D721Med (cell line): ENCODE measurements around the gene ZNF507.

Experiments
- DNase-seq: peaks from one replicate; pipeline ENCODE4 v3.0.0; 2011; ENCODE audit warnings: low spot score; ENCODE audit not compliant: insufficient read length
- FAIRE-seq: peaks from 2 replicates; lab custom pipeline; 2011; peaks lifted over from hg19 to GRCh38; lab: Jason Lieb, UNC
- CTCF ChIP-seq: IDR thresholded peaks from 2 replicates; pipeline ENCODE4 v1.5.1; 2012; ENCODE audit warnings: mild to moderate bottlenecking, control low read depth; ENCODE audit not compliant: insufficient read depth; ENCODE audit errors: missing control alignments

ZNF507 gene

GRCh38 chr19:32407004-32407992, 61.9 kb downstream of the ZNF507 start:
- no peak for FAIRE-seq
- no peak for TF ChIP-seq CTCF
- DNase-seq: no peak

DNA sequence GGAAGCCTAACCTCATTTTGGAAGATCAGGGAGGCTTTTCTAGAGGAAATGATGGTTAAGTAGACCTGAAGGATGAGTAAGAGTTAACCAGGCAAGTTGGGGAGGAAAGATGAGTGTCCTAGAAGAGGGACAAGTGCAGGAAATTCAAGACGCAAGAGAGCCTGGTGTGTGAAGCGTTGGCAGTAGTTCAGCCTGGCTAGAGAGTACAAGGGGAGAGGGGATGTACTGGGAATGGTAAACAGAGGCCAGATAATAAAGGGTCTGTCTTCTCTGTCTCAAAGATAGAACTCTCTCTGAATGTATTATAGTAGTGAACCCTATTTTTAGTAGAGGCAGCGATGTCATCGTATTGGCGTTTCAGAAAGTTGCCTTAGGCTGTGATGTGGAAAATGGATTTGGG, 69.8 kb downstream of the ZNF507 start:
- no peak for DNase-seq
- no peak for FAIRE-seq
- TF ChIP-seq CTCF: no peak

DNA sequence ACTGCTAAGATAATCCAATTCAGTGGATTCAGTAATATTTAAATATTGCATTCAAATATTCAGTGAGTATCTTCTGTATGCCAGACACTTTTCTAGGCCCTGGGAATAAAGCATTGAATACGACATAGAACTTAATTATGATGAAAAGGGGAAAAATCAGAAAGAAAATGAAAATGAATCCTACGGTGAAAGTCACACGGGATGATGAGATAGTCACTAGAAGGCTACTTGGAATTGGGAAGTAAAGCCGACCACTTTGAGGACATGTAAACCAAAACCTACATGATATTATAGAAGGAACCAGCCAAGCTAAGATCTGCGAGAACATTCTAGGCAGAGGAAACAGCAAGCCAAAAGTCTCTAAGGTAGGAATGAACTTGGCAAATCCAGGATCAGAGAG, 70.3 kb downstream of the ZNF507 start:
- DNase-seq: no peak
- TF ChIP-seq CTCF: no peak
- no peak for FAIRE-seq

GRCh38 chr19:32416749-32417456, 71.5 kb downstream of the ZNF507 start:
- no peak for TF ChIP-seq CTCF
- no peak for DNase-seq
- FAIRE-seq: no peak

GRCh38 chr19:32418155-32418554, 72.7 kb downstream of the ZNF507 start:
- no peak for FAIRE-seq
- no peak for TF ChIP-seq CTCF
- DNase-seq: no peak

GRCh38 chr19:32421589-32422361, 76.4 kb downstream of the ZNF507 start:
- TF ChIP-seq CTCF: no peak
- FAIRE-seq: no peak
- no peak for DNase-seq
